ENCODE results near the gene NMNAT3.

The NMNAT3 gene

DNA sequence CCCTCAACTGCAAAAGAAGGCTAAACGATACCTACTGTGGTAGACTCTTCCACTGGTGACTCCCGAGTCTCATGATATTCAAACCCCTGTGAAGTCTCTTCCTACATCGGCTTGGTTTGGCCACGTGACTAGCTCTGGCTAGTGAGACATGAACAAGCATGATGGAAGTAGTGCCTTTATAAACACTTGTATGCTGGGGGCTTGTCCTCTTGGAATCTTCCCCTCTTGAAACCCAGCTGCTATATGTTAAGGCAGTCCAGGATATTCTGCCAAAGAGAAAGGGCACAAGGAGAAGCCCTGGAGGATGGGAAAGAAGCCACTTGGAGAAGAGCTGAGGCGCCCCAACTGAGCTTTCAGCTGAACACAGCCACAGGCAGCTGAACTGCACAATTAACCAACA, 154.6 kb downstream of the NMNAT3 start:
- FAIRE-seq (no peak), DNase-seq (ENCODE audit: low spot score) (no peak)

- DNase-seq (ENCODE audit: low spot score) (no peak), FAIRE-seq (no peak)
Measured at GRCh38 chr3:139522421-139522820, 155.4 kb downstream of the NMNAT3 start.

GRCh38 chr3:139521816-139522215, 156.0 kb downstream of the NMNAT3 start:
- no peak for DNase-seq (ENCODE audit: low spot score)
- FAIRE-seq, result no peak

- no peak for DNase-seq (ENCODE audit: low spot score)
- no peak for FAIRE-seq
Measured at GRCh38 chr3:139521144-139521543, 156.6 kb downstream of the NMNAT3 start.

DNA sequence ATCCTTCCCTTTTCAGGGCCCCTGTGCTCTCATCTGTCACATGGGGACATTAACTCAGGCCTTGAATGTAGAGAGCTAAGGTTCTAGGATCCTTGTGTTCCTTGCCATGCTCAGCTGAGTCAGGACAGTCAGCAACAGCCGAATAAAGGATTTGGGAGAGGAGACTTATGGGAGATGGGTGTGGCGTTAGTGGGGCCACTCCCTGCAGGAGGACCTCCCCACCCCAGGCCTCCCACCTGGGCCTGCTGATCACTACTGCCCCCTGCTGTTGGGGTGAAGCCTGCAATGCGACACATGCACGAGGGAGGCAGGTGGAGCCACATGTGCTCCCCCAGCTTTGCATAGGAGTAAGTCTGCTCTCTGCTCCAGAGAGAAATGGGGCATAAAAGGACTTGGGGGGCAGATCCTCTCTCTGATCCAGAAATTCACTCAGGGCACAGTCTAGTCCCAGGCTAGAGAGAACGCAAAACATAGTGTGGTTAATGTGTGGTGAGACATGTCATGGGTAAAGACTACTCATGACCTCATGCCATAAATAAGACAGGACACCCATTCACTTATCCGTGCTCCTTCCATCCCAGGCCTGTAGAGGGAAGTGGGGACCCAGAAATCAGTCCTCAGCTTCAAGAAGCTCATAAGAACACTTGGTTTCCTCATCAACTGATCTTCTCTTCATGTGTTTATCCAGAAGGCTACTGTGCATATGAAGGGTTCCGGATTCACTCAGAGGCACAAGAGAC, 157.6 kb downstream of the NMNAT3 start:
- no peak for DNase-seq (ENCODE audit: low spot score)
- no peak for FAIRE-seq

DNA sequence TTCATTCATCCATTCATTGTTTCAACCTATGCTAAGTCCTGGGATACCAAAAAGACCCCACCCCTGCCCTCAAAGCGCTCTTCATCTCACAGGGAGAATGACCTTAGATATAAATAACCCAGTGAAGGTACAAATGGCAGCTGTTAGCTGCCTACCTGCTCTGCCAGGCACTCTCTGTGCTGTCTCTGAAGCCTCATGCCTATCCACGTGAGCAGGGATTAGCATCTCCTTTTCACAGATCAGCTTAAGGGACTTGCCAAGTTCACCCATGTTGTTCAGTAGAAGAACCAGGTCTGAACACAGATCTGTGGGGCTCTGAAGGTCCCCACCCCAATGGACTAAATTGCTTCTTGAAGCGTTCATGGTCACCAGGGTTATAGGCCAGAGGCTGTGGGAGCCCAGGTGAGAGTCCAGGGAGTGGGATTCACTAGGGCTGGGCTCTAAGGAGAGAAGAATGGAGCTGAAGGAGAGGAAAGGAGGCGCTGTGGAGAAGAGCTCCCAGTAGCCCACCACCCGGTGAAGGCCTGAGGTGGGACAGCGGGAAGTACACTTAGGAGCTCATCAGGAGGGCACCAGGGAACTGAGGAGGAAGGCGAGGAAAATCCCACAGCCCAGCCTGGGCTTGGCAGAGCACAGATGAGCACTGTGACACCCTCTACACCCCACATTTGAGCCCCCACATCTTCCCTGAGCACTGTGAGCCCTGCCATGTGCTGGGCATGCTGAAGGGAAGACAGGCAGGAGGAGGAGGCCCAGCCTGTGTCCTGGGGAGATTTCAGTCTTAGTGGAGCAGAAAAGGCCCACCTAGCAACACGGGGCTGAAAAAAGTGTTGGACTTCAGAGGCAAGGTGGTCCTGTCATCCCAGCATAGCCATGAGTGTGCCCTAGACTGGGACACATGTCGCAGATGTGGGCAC, 158.6 kb downstream of the NMNAT3 start:
- DNase-seq (ENCODE audit: low spot score) (no peak), FAIRE-seq (no peak)

DNA sequence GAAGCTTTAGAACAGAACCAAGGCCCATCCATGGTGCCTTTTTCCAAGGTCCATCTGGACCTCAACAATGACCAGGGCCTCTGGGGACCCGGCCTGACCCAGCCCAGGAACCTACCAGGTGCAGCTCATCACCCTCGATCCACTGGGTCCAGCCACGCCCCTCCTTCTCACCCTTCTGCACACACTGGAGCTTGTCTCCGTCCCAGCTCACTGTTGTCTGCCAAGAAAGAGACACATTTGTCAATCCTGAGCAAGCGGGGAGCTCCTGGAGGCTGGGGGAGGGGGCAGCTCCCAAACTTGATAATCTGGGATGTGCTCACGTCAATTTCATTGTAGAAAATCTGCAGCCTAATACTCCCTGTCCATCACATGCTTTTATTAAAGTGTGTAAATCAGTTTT, 159.5 kb downstream of the NMNAT3 start:
- FAIRE-seq (no peak), DNase-seq (ENCODE audit: low spot score) (no peak)

DNA sequence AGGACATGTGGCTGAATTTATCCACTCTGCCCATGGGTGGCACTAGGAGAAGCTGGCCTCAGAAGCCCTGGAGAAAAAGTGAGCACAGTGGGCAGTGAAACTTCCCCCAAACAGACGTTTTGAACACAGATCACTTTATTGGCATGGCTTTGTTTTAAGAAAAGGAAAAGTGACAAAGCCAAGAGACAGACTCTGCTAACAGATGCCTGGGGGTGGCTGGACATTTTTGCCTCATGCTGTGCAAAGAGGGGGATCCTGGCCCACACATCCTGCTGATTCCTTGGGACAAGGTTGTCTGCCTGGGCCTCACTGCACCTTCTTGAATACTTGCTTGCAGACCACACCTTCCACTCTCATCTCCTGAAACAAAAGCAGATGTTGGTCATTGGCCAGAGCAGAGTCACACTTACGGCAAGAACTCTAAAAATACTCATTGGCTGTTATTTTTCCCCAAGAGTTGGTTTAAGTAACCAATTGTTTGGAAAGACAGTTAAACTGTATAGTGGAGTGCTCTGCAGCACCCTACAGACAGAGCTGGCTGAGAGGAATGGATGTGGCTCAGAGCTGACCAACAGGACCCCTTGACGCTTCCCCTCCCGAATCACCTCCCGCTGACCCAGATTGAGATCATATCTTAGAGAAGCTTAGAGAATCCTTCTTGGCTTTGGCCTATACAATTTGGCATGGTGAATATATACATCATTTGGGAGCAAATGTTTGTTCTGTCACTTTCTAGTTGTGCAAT, 160.3 kb downstream of the NMNAT3 start:
- no peak for FAIRE-seq

GRCh38 chr3:139514741-139515140, 163.0 kb downstream of the NMNAT3 start:
- no peak for DNase-seq (ENCODE audit: low spot score)
- no peak for FAIRE-seq

More for the DNA sequence above, 160.3 kb downstream of the NMNAT3 start:
- no peak for DNase-seq (ENCODE audit: low spot score)
